SJCRH30 (cell line): ENCODE data around the gene SMIM23. TPM values are rescaled to one million over a fixed set of nuclear protein-coding genes. Genes with fewer than 3 reads are reported as not detected.

Experiments
- DNase-seq, 2 experiments: peaks; one replicate each; pipeline ENCODE4 v3.0.0-alpha.2; 2015 to 2020
- H3K27ac ChIP-seq: fragments of 250-450 bp; sonication (Bioruptor Pico); 2 replicates; pipeline ENCODE4 v1.5.1; 2020; ENCODE audit warnings: mild to moderate bottlenecking, moderate library complexity
- H3K27me3 ChIP-seq: fragments of 250-450 bp; sonication (Bioruptor Pico); 2 replicates; pipeline ENCODE4 v1.5.1; 2020; ENCODE audit warnings: mild to moderate bottlenecking, moderate library complexity
- H3K36me3 ChIP-seq: fragments of 250-450 bp; sonication (Bioruptor Pico); 2 replicates; pipeline ENCODE4 v1.5.1; 2020; ENCODE audit warnings: mild to moderate bottlenecking, moderate library complexity
- H3K4me1 ChIP-seq: fragments of 250-450 bp; sonication (Bioruptor Pico); 2 replicates; pipeline ENCODE4 v1.5.1; 2020; ENCODE audit warnings: mild to moderate bottlenecking, moderate library complexity
- H3K4me3 ChIP-seq: fragments of 250-450 bp; sonication (Bioruptor Pico); 2 replicates; pipeline ENCODE4 v1.5.1; 2020; ENCODE audit warnings: mild to moderate bottlenecking, moderate library complexity
- H3K9me3 ChIP-seq: fragments of 250-450 bp; sonication (Bioruptor Pico); replicated peaks from 2 replicates; pipeline ENCODE4 v1.5.1; 2020; ENCODE audit warnings: mild to moderate bottlenecking, moderate library complexity
- total RNA-seq: library from RNA; depleted of rRNA; stranded (reverse); fragments of >200 nt; shearing (Covaris generic); gene quantifications from 2 replicates; pipeline ENCODE4 v1.2.3, GENCODE V29; 2014

Gene SMIM23
- total RNA-seq, 1 experiment from 2014 or later: not detected

DNA sequence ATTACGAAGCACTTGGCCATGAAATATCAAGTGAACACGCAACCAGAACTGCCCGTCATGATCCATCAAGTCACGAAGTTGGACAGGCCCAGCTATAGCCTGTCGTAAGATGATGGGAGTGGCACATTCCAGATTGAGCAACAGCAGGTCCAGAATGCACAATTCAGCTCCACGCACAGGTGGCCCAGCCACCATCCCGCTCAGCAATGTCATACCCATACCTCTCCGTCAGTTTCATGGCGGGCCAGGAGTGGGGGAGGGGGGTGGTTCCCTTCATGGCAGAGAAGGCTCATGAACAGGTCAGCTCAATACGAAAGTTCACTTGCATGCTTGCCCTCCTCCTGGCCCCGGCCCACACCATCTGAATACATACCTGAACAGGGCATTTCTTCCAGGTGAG lies 34.9 kb downstream of the SMIM23 start:
- no peak overlapping the region for H3K27ac ChIP-seq
- no peaks in the 10 kb centered on the region for H3K4me1 ChIP-seq
- DNase-seq: no peak
- H3K36me3 ChIP-seq: no peaks in the 10 kb centered on the region
- H3K4me3 ChIP-seq: no peak overlapping the region
- no peaks in the 10 kb centered on the region for H3K27me3 ChIP-seq
- no peaks in the 10 kb centered on the region for H3K9me3 ChIP-seq

GRCh38 chr5:171821286-171821685 lies 35.7 kb downstream of the SMIM23 start:
- Histone ChIP-seq H3K4me1 (no peaks in the 10 kb centered on the region), H3K27ac (no peak overlapping the region), H3K4me3 (no peak overlapping the region), H3K27me3 (no peaks in the 10 kb centered on the region), H3K36me3 (no peaks in the 10 kb centered on the region), H3K9me3 (no peaks in the 10 kb centered on the region)
- no peak for DNase-seq

GRCh38 chr5:171823269-171823668 lies 37.7 kb downstream of the SMIM23 start:
- no peaks in the 10 kb centered on the region for H3K9me3 ChIP-seq

GRCh38 chr5:171825051-171825450 lies 39.4 kb downstream of the SMIM23 start:
- no peaks in the 10 kb centered on the region for H3K36me3 ChIP-seq
- H3K4me3 ChIP-seq: no peak overlapping the region
- DNase-seq: no peak
- H3K9me3 ChIP-seq: no peaks in the 10 kb centered on the region
- H3K27ac ChIP-seq: no peak overlapping the region
- no peaks in the 10 kb centered on the region for H3K4me1 ChIP-seq
- H3K27me3 ChIP-seq: no peaks in the 10 kb centered on the region

More at GRCh38 chr5:171823269-171823668, 37.7 kb downstream of the SMIM23 start:
- H3K27me3 ChIP-seq: no peaks in the 10 kb centered on the region
- no peaks in the 10 kb centered on the region for H3K4me1 ChIP-seq
- H3K27ac ChIP-seq: no peak overlapping the region
- no peak overlapping the region for H3K4me3 ChIP-seq
- no peaks in the 10 kb centered on the region for H3K36me3 ChIP-seq
- no peak for DNase-seq

GRCh38 chr5:171826132-171826531 lies 40.5 kb downstream of the SMIM23 start:
- Histone ChIP-seq H3K36me3 (no peaks in the 10 kb centered on the region), H3K27me3 (no peaks in the 10 kb centered on the region), H3K9me3 (no peaks in the 10 kb centered on the region), H3K4me3 (no peak overlapping the region), H3K27ac (no peak overlapping the region), H3K4me1 (no peaks in the 10 kb centered on the region)
- no peak for DNase-seq

- Histone ChIP-seq H3K27ac (no peak overlapping the region), H3K4me3 (no peak overlapping the region), H3K36me3 (no peaks in the 10 kb centered on the region), H3K9me3 (no peaks in the 10 kb centered on the region; the same call in 1 of the 2 replicates), H3K27me3 (no peaks in the 10 kb centered on the region), H3K4me1 (no peaks in the 10 kb centered on the region)
- DNase-seq: no peak
Observed at GRCh38 chr5:171827162-171827561, 41.5 kb downstream of the SMIM23 start.

GRCh38 chr5:171830686-171831085 lies 45.1 kb downstream of the SMIM23 start:
- Histone ChIP-seq H3K27ac (no peak overlapping the region), H3K9me3 (no peaks in the 10 kb centered on the region; the same call in 1 of the 2 replicates), H3K4me3 (no peak overlapping the region), H3K4me1 (no peaks in the 10 kb centered on the region), H3K36me3 (no peaks in the 10 kb centered on the region), H3K27me3 (no peaks in the 10 kb centered on the region)
- DNase-seq: no peak

GRCh38 chr5:171832775-171833174 lies 47.2 kb downstream of the SMIM23 start:
- Histone ChIP-seq H3K4me3 (no peak overlapping the region), H3K27me3 (no peaks in the 10 kb centered on the region), H3K4me1 (no peaks in the 10 kb centered on the region), H3K36me3 (no peaks in the 10 kb centered on the region), H3K27ac (no peak overlapping the region), H3K9me3 (no peaks in the 10 kb centered on the region; the same call in 1 of the 2 replicates)
- DNase-seq: no peak

GRCh38 chr5:171834461-171834860 lies 48.8 kb downstream of the SMIM23 start:
- Histone ChIP-seq H3K27me3 (no peaks in the 10 kb centered on the region), H3K4me3 (no peak overlapping the region), H3K4me1 (no peaks in the 10 kb centered on the region), H3K27ac (no peak overlapping the region), H3K9me3 (no peaks in the 10 kb centered on the region; the same call in 1 of the 2 replicates), H3K36me3 (no peaks in the 10 kb centered on the region)
- no peak for DNase-seq

- Histone ChIP-seq H3K9me3 (no peaks in the 10 kb centered on the region; the same call in 1 of the 2 replicates), H3K4me1 (no peaks in the 10 kb centered on the region), H3K27me3 (no peaks in the 10 kb centered on the region), H3K4me3 (no peak overlapping the region), H3K36me3 (no peaks in the 10 kb centered on the region), H3K27ac (no peak overlapping the region)
- DNase-seq: no peak
Observed at GRCh38 chr5:171835066-171835465, 49.4 kb downstream of the SMIM23 start.

GRCh38 chr5:171837522-171837921 lies 51.9 kb downstream of the SMIM23 start:
- H3K4me1 ChIP-seq: no peaks in the 10 kb centered on the region
- no peak overlapping the region for H3K27ac ChIP-seq
- H3K27me3 ChIP-seq: no peaks in the 10 kb centered on the region
- H3K36me3 ChIP-seq: no peaks in the 10 kb centered on the region
- H3K4me3 ChIP-seq: no peak overlapping the region
- no peak for DNase-seq
- no peaks in the 10 kb centered on the region for H3K9me3 ChIP-seq

DNA sequence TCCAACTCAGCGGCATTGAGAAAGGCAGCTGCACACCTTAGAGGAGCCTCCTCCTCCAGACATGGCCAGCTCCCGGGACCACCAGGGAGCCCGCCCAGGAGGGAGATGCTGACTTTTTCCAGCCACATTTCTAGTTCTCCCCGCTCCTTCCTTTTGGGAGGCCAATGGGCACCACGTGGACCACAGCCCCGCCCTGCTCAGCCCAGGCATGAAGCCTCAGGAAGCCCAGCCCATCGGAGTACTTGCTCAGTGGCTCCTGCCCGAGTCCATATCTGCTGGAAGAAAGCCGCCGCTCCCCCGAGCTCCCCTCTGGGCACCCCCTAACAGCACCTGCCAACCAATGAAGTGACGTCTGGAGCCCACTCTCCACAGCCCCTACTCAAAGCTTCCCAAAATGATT lies 52.4 kb downstream of the SMIM23 start:
- no peak for DNase-seq
- H3K36me3 ChIP-seq: no peaks in the 10 kb centered on the region
- no peaks in the 10 kb centered on the region for H3K4me1 ChIP-seq
- no peaks in the 10 kb centered on the region for H3K9me3 ChIP-seq
- no peak overlapping the region for H3K27ac ChIP-seq
- H3K27me3 ChIP-seq: no peaks in the 10 kb centered on the region
- no peak overlapping the region for H3K4me3 ChIP-seq

- no peaks in the 10 kb centered on the region for H3K36me3 ChIP-seq
- H3K4me3 ChIP-seq: no peak overlapping the region
- H3K4me1 ChIP-seq: no peaks in the 10 kb centered on the region
- no peak for DNase-seq
- H3K27ac ChIP-seq: no peak overlapping the region
- H3K27me3 ChIP-seq: no peaks in the 10 kb centered on the region
- no peaks in the 10 kb centered on the region for H3K9me3 ChIP-seq
Observed at GRCh38 chr5:171839112-171839511, 53.5 kb downstream of the SMIM23 start.

DNA sequence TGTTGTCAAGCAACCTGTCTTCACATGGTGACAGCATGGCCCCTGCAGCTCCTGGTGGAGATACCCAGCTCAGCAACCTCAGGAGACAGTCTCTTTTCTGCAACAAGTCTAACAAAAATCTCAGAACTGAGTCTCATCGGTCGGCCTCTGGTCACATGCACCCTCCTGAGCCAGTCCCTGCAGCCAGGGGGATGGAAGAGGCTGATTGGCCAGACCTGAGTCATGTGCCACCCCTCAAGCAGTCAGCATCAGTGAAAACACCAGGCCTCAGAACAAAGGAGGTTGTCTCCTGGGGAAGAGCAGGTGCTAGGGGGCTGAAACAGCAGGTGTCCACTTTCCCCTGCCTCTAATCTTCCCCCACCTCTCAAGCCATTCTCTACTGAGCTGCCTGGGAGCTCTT lies 54.4 kb downstream of the SMIM23 start:
- no peak overlapping the region for H3K27ac ChIP-seq
- H3K4me3 ChIP-seq: no peak overlapping the region
- H3K9me3 ChIP-seq: no peaks in the 10 kb centered on the region
- no peaks in the 10 kb centered on the region for H3K36me3 ChIP-seq
- H3K4me1 ChIP-seq: no peaks in the 10 kb centered on the region
- H3K27me3 ChIP-seq: no peaks in the 10 kb centered on the region
- DNase-seq: peak; percentile 48 to 70
